Dendritic cell treated with granulocyte-macrophage colony-stimulating factor and Interleukin-4, amounts not matched to agents 40 ng/mL and 50 ng/mL, for 4 days (primary cell): ENCODE results near the gene PDPN.

Source experiments
- H3K27ac Mint-ChIP-seq: one replicate; pipeline ENCODE4 v1.8.0; 2022; ENCODE audit warnings: mild to moderate bottlenecking, mixed read lengths
- H3K27me3 Mint-ChIP-seq: one replicate; pipeline ENCODE4 v1.8.0; 2022; ENCODE audit warnings: mild to moderate bottlenecking, mixed read lengths
- H3K36me3 Mint-ChIP-seq: one replicate; pipeline ENCODE4 v1.8.0; 2022; ENCODE audit warnings: low read depth, mixed read lengths
- H3K4me1 Mint-ChIP-seq: one replicate; pipeline ENCODE4 v1.8.0; 2022; ENCODE audit warnings: low read depth, mixed read lengths
- H3K4me3 Mint-ChIP-seq: one replicate; pipeline ENCODE4 v1.8.0; 2022; ENCODE audit warnings: mild to moderate bottlenecking, moderate library complexity, mixed read lengths
- H3K9me3 Mint-ChIP-seq: one replicate; pipeline ENCODE4 v1.8.0; 2022; ENCODE audit warnings: mixed read lengths
- intact Hi-C: fragments of 100-400 bp; cut with micrococcal nuclease; formaldehyde crosslinking; loops from one replicate; pipeline ENCODE4 v1.15.0; 2022

Gene PDPN

GRCh38 chr1:13617108-13617507 lies 33.5 kb downstream of the PDPN start:
- peaks cover 24% of the 10 kb centered on the region for H3K27me3 Mint-ChIP-seq
- no peak overlapping the region for H3K27ac Mint-ChIP-seq
- intact Hi-C loops, result no loop called here
- no peak overlapping the region for H3K4me3 Mint-ChIP-seq
- H3K36me3 Mint-ChIP-seq, result no peaks in the 10 kb centered on the region
- no peaks in the 10 kb centered on the region for H3K9me3 Mint-ChIP-seq
- peaks cover under 1% of the 10 kb centered on the region for H3K4me1 Mint-ChIP-seq

GRCh38 chr1:13617773-13618172 lies 34.1 kb downstream of the PDPN start:
- Mint-ChIP-seq H3K4me1 (peaks cover 7% of the 10 kb centered on the region), H3K27ac (no peak overlapping the region), H3K9me3 (no peaks in the 10 kb centered on the region), H3K36me3 (no peaks in the 10 kb centered on the region), H3K27me3 (peaks cover 24% of the 10 kb centered on the region), H3K4me3 (no peak overlapping the region)
- intact Hi-C loops, result no loop called here

- Mint-ChIP-seq H3K36me3 (no peaks in the 10 kb centered on the region), H3K4me1 (peaks cover 11% of the 10 kb centered on the region), H3K27ac (no peak overlapping the region), H3K27me3 (peaks cover 24% of the 10 kb centered on the region), H3K9me3 (no peaks in the 10 kb centered on the region), H3K4me3 (no peak overlapping the region)
- intact Hi-C loops, result no loop called here
Measured at GRCh38 chr1:13618483-13618882, 34.9 kb downstream of the PDPN start.

- Mint-ChIP-seq H3K27me3 (peaks cover 18% of the 10 kb centered on the region), H3K4me3 (no peak overlapping the region), H3K27ac (no peak overlapping the region), H3K36me3 (no peaks in the 10 kb centered on the region), H3K4me1 (peaks cover 15% of the 10 kb centered on the region), H3K9me3 (no peaks in the 10 kb centered on the region)
- intact Hi-C loops, result no loop called here
Measured at GRCh38 chr1:13619909-13620308, 36.3 kb downstream of the PDPN start.

- no peak overlapping the region for H3K4me3 Mint-ChIP-seq
- intact Hi-C loops, result no loop called here
- no peak overlapping the region for H3K27ac Mint-ChIP-seq
- peaks cover 11% of the 10 kb centered on the region for H3K27me3 Mint-ChIP-seq
- peaks cover 15% of the 10 kb centered on the region for H3K4me1 Mint-ChIP-seq
- no peaks in the 10 kb centered on the region for H3K36me3 Mint-ChIP-seq
- no peaks in the 10 kb centered on the region for H3K9me3 Mint-ChIP-seq
Measured at GRCh38 chr1:13620825-13621224, 37.2 kb downstream of the PDPN start.

- Mint-ChIP-seq H3K27ac (no peak overlapping the region), H3K4me1 (peaks cover 15% of the 10 kb centered on the region), H3K9me3 (no peaks in the 10 kb centered on the region), H3K27me3 (peaks cover 14% of the 10 kb centered on the region), H3K4me3 (no peak overlapping the region), H3K36me3 (no peaks in the 10 kb centered on the region)
- intact Hi-C loops, result loop anchor here (1.0 kb wide), 1 partner anchor 19 kb away; no protein-coding TSS in a partner anchor
Measured at GRCh38 chr1:13622446-13622845, 38.8 kb downstream of the PDPN start.

- intact Hi-C loops, result no loop called here
- H3K9me3 Mint-ChIP-seq, result no peaks in the 10 kb centered on the region
- peaks cover 13% of the 10 kb centered on the region for H3K27me3 Mint-ChIP-seq
- H3K27ac Mint-ChIP-seq, result no peak overlapping the region
- no peaks in the 10 kb centered on the region for H3K36me3 Mint-ChIP-seq
- H3K4me1 Mint-ChIP-seq, result peaks cover 15% of the 10 kb centered on the region
- H3K4me3 Mint-ChIP-seq, result no peak overlapping the region
Measured at GRCh38 chr1:13623021-13623637, 39.5 kb downstream of the PDPN start.

GRCh38 chr1:13624526-13624925 lies 40.9 kb downstream of the PDPN start:
- intact Hi-C loops, result no loop called here
- H3K27me3 Mint-ChIP-seq, result peaks cover 16% of the 10 kb centered on the region
- H3K9me3 Mint-ChIP-seq, result no peaks in the 10 kb centered on the region
- no peak overlapping the region for H3K27ac Mint-ChIP-seq
- H3K4me3 Mint-ChIP-seq, result no peak overlapping the region
- H3K4me1 Mint-ChIP-seq, result peaks cover 15% of the 10 kb centered on the region
- no peaks in the 10 kb centered on the region for H3K36me3 Mint-ChIP-seq

GRCh38 chr1:13627127-13627526 lies 43.5 kb downstream of the PDPN start:
- Mint-ChIP-seq H3K9me3 (peaks cover 5% of the 10 kb centered on the region), H3K4me1 (peaks cover 14% of the 10 kb centered on the region)
- intact Hi-C loops, result no loop called here

GRCh38 chr1:13628218-13628617 lies 44.6 kb downstream of the PDPN start:
- Mint-ChIP-seq H3K4me1 (peaks cover 5% of the 10 kb centered on the region), H3K4me3 (no peak overlapping the region), H3K36me3 (no peaks in the 10 kb centered on the region), H3K27ac (no peak overlapping the region), H3K27me3 (peaks cover 9% of the 10 kb centered on the region), H3K9me3 (peaks cover 12% of the 10 kb centered on the region)
- intact Hi-C loops, result no loop called here

More at GRCh38 chr1:13627127-13627526, 43.5 kb downstream of the PDPN start:
- no peak overlapping the region for H3K27ac Mint-ChIP-seq
- H3K4me3 Mint-ChIP-seq, result no peak overlapping the region
- no peaks in the 10 kb centered on the region for H3K36me3 Mint-ChIP-seq
- H3K27me3 Mint-ChIP-seq, result peaks cover 9% of the 10 kb centered on the region

GRCh38 chr1:13628711-13629110 lies 45.1 kb downstream of the PDPN start:
- H3K27ac Mint-ChIP-seq, result no peak overlapping the region
- no peak overlapping the region for H3K4me3 Mint-ChIP-seq
- peaks cover 1% of the 10 kb centered on the region for H3K4me1 Mint-ChIP-seq
- H3K9me3 Mint-ChIP-seq, result peaks cover 12% of the 10 kb centered on the region
- H3K36me3 Mint-ChIP-seq, result no peaks in the 10 kb centered on the region
- intact Hi-C loops, result no loop called here
- peaks cover 9% of the 10 kb centered on the region for H3K27me3 Mint-ChIP-seq

GRCh38 chr1:13642306-13643004 lies 58.8 kb downstream of the PDPN start:
- Mint-ChIP-seq H3K27ac (no peak overlapping the region), H3K9me3 (peaks cover 32% of the 10 kb centered on the region), H3K4me1 (peaks cover 11% of the 10 kb centered on the region), H3K27me3 (peaks cover 6% of the 10 kb centered on the region), H3K36me3 (no peaks in the 10 kb centered on the region), H3K4me3 (no peak overlapping the region)
- intact Hi-C loops, result no loop called here

- Mint-ChIP-seq H3K4me1 (peaks cover 11% of the 10 kb centered on the region), H3K36me3 (no peaks in the 10 kb centered on the region), H3K4me3 (no peak overlapping the region), H3K27ac (no peak overlapping the region), H3K9me3 (peaks cover 26% of the 10 kb centered on the region), H3K27me3 (peaks cover 6% of the 10 kb centered on the region)
- intact Hi-C loops, result no loop called here
Measured at GRCh38 chr1:13643017-13643416, 59.4 kb downstream of the PDPN start.

- H3K27me3 Mint-ChIP-seq, result peaks cover 3% of the 10 kb centered on the region
- H3K4me1 Mint-ChIP-seq, result peaks cover 11% of the 10 kb centered on the region
- H3K27ac Mint-ChIP-seq, result no peak overlapping the region
- H3K36me3 Mint-ChIP-seq, result no peaks in the 10 kb centered on the region
- no peak overlapping the region for H3K4me3 Mint-ChIP-seq
- intact Hi-C loops, result no loop called here
- H3K9me3 Mint-ChIP-seq, result no peaks in the 10 kb centered on the region
Measured at GRCh38 chr1:13646521-13646920, 62.9 kb downstream of the PDPN start.

GRCh38 chr1:13651279-13651678 lies 67.6 kb downstream of the PDPN start:
- H3K27ac Mint-ChIP-seq, result no peak overlapping the region
- H3K4me3 Mint-ChIP-seq, result no peak overlapping the region
- H3K4me1 Mint-ChIP-seq, result no peaks in the 10 kb centered on the region
- no peaks in the 10 kb centered on the region for H3K36me3 Mint-ChIP-seq
- intact Hi-C loops, result no loop called here
- peaks cover 9% of the 10 kb centered on the region for H3K27me3 Mint-ChIP-seq
- no peaks in the 10 kb centered on the region for H3K9me3 Mint-ChIP-seq
